K562 (cell line): ENCODE measurements around the gene ASIC3. TPM values are rescaled to one million over a fixed set of nuclear protein-coding genes. Genes with fewer than 3 reads are reported as not detected.

ENCODE experiments used
- ATAC-seq: fragments of 200-7000 bp; cut with Tn5 transposase; 3 replicates; pipeline ENCODE4 v1.9.1; 2020; ENCODE audit warnings: moderate library complexity
- BruUV-seq: library from RNA; stranded (reverse); fragments of 400-500 nt; replicated peaks from 2 replicates; lab custom pipeline; 2021; lab: Mats Ljungman, UMichigan
- CTCF ChIA-PET: fragments of 300-600 bp; formaldehyde crosslinking; extraction: SDS; loops from one replicate; lab custom pipeline; 2021; ENCODE audit warnings: low intra/inter-chr PET ratio; lab: Yijun Ruan, JAX
- POLR2A ChIA-PET: fragments of 300-600, 350-650 bp; sonication (Branson Sonifier 250); formaldehyde crosslinking; extraction: SDS; loops from one replicate; lab custom pipeline; 2021; ENCODE audit warnings: antibody characterized with exemption, inconsistent platforms; lab: Yijun Ruan, JAX
- DNase-seq, 4 experiments: peaks; one replicate each; pipeline versions ENCODE4 v3.0.0 to v3.0.0-alpha.2; 2011 to 2018; ENCODE audit warnings: low spot score in 3 of 4, mixed read lengths in 3 of 4; ENCODE audit errors: extremely low read depth in 1 of 4
- FAIRE-seq: peaks from 2 replicates; lab custom pipeline; 2011; peaks lifted over from hg19 to GRCh38; lab: Jason Lieb, UNC
- H2AFZ ChIP-seq: 2 replicates; pipeline ENCODE4 v1.6.0; 2011; ENCODE audit warnings: low read depth, low read length, control low read depth, inconsistent platforms
- H3K27ac ChIP-seq: fragments of 200-600 bp; 3 replicates; pipeline ENCODE4 v1.8.0; 2011; ENCODE audit warnings: low read depth, mild to moderate bottlenecking, control low read depth, inconsistent platforms, low read length, moderate library complexity, mixed read lengths; ENCODE audit errors: extremely low read depth
- H3K27me3 ChIP-seq, 2 experiments: fragments of 300-600 bp in 1 of 2; 2 replicates in 1 of 2; 3 replicates in 1 of 2; pipeline versions ENCODE4 v1.6.0 to v1.8.0; 2011; ENCODE audit warnings: inconsistent platforms in 2 of 2, low read length in 2 of 2, mild to moderate bottlenecking in 1 of 2, mixed read lengths in 1 of 2, moderate library complexity in 1 of 2; ENCODE audit not compliant: control insufficient read depth in 2 of 2, insufficient read depth in 2 of 2
- H3K36me3 ChIP-seq: fragments of 300-600 bp; 3 replicates; pipeline ENCODE4 v1.8.0; 2011; ENCODE audit warnings: mild to moderate bottlenecking, low read length, inconsistent platforms; ENCODE audit not compliant: control insufficient read depth, insufficient read depth
- H3K4me1 ChIP-seq, 2 experiments: fragments of 200-600 bp in 1 of 2; replicated peaks in 1 of 2; 2 replicates in 1 of 2; 3 replicates in 1 of 2; pipeline versions ENCODE4 v1.5.1 to v1.8.0; 2011; ENCODE audit warnings: inconsistent platforms in 2 of 2, low read length in 2 of 2, mild to moderate bottlenecking in 1 of 2, mixed read lengths in 1 of 2, moderate library complexity in 1 of 2; ENCODE audit not compliant: control insufficient read depth in 2 of 2, insufficient read depth in 2 of 2
- H3K4me2 ChIP-seq: 2 replicates; pipeline ENCODE4 v1.6.1; 2011; ENCODE audit warnings: low read length, control low read depth, inconsistent platforms, mixed read lengths; ENCODE audit not compliant: insufficient read depth
- H3K4me3 ChIP-seq: fragments of 200-600 bp; sonication (generic), shearing (Covaris generic); 2 replicates; pipeline ENCODE4 v1.5.1; 2016; ENCODE audit warnings: control low read depth, inconsistent platforms
- H3K79me2 ChIP-seq: fragments of 200-600 bp; 3 replicates; pipeline ENCODE4 v1.8.0; 2011; ENCODE audit warnings: low read length, inconsistent platforms; ENCODE audit not compliant: control insufficient read depth, insufficient read depth
- H3K9ac ChIP-seq, 2 experiments: 2 replicates each; pipeline versions ENCODE4 v1.6.0 to v1.6.1; 2011; ENCODE audit warnings: low read depth in 2 of 2, low read length in 2 of 2, control low read depth in 1 of 2, inconsistent platforms in 1 of 2, mild to moderate bottlenecking in 1 of 2, mixed read lengths in 1 of 2; ENCODE audit not compliant: insufficient read depth in 1 of 2
- H3K9me1 ChIP-seq: one replicate; pipeline ENCODE4 v1.6.0; 2011; ENCODE audit warnings: inconsistent platforms, mild to moderate bottlenecking, low read length, moderate library complexity; ENCODE audit not compliant: control insufficient read depth, insufficient read depth
- H3K9me3 ChIP-seq: replicated peaks from 2 replicates; pipeline ENCODE4 v1.5.1; 2011; ENCODE audit warnings: low read depth, low read length, inconsistent platforms; ENCODE audit not compliant: control insufficient read depth, insufficient read depth
- H4K20me1 ChIP-seq: replicated peaks from 2 replicates; pipeline ENCODE4 v1.6.1; 2011; ENCODE audit warnings: low read length, inconsistent platforms, mixed read lengths; ENCODE audit not compliant: control insufficient read depth, insufficient read depth
- CCAR2 ChIP-seq: fragments of 200-400 bp; formaldehyde crosslinking; IDR thresholded peaks from 2 replicates; pipeline ENCODE4 v1.6.1; 2017; ENCODE audit warnings: mild to moderate bottlenecking, low read depth, low read length
- CEBPB ChIP-seq: fragments of 450-650 bp; IDR thresholded peaks from 2 replicates; pipeline ENCODE4 v1.6.1; 2016; ENCODE audit warnings: missing genetic modification characterization, missing compliant biosample characterization
- ETV5 ChIP-seq: sonication (generic); formaldehyde crosslinking; IDR thresholded peaks from 2 replicates; pipeline ENCODE4 v1.4.0; 2020; ENCODE audit warnings: low read depth, mild to moderate bottlenecking, missing genetic modification reagents
- EZH2 ChIP-seq: IDR thresholded peaks from 2 replicates; pipeline ENCODE4 v1.6.1; 2012; ENCODE audit warnings: low read depth, mild to moderate bottlenecking, inconsistent platforms, low read length, borderline replicate concordance
- LARP7 ChIP-seq: fragments of 450-650 bp; IDR thresholded peaks from 2 replicates; pipeline ENCODE4 v1.6.1; 2016
- PTRF ChIP-seq: fragments of 450-650 bp; IDR thresholded peaks from 2 replicates; pipeline ENCODE4 v1.6.1; 2016; ENCODE audit warnings: mild to moderate bottlenecking, missing genetic modification characterization, missing compliant biosample characterization
- RAD21 ChIP-seq, 2 experiments: fragments of 250-450 bp in 1 of 2; fragments of 450-650 bp in 1 of 2; sonication (Bioruptor Pico) in 1 of 2; formaldehyde crosslinking in 1 of 2; IDR thresholded peaks in 1 of 2; conservative IDR thresholded peaks in 1 of 2; 2 replicates each; pipeline versions ENCODE4 v1.4.0 to v1.8.0; 2020 to 2022; ENCODE audit warnings: mild to moderate bottlenecking in 2 of 2, moderate library complexity in 1 of 2
- RBBP5 ChIP-seq: fragments of 200-600 bp; sonication (generic); IDR thresholded peaks from 2 replicates; pipeline ENCODE4 v1.6.1; 2012; ENCODE audit warnings: borderline replicate concordance, mild to moderate bottlenecking, low read length, control low read depth, inconsistent platforms; ENCODE audit not compliant: insufficient read depth, poor library complexity, severe bottlenecking
- SIN3B ChIP-seq: fragments of 450-650 bp; IDR thresholded peaks from 2 replicates; pipeline ENCODE4 v1.6.1; 2017; ENCODE audit warnings: low read depth, mild to moderate bottlenecking, moderate library complexity
- SP1 ChIP-seq: sonication (generic); formaldehyde crosslinking; IDR thresholded peaks from 2 replicates; pipeline ENCODE4 v1.8.1; 2022; ENCODE audit warnings: mild to moderate bottlenecking, missing genetic modification reagents
- TCF7 ChIP-seq: sonication (generic); IDR thresholded peaks from 2 replicates; pipeline ENCODE4 v1.6.1; 2016; ENCODE audit warnings: antibody characterized with exemption, borderline replicate concordance
- ZNF253 ChIP-seq: fragments of 250-450 bp; sonication (Bioruptor Pico); conservative IDR thresholded peaks from 2 replicates; pipeline ENCODE4 v1.6.1; 2021; ENCODE audit warnings: mild to moderate bottlenecking
- ZNF696 ChIP-seq: fragments of 250-450 bp; sonication (Bioruptor Pico); conservative IDR thresholded peaks from 2 replicates; pipeline ENCODE4 v1.4.0; 2020; ENCODE audit warnings: mild to moderate bottlenecking, moderate library complexity
- ZNF778 ChIP-seq: fragments of 450-650 bp; formaldehyde crosslinking; IDR thresholded peaks from 2 replicates; pipeline ENCODE4 v1.4.0; 2020; ENCODE audit warnings: mild to moderate bottlenecking, moderate library complexity
- WGBS: fragments of 100-300 bp; shearing (Covaris generic); methylation state at CpG from one replicate; pipeline ENCODE4 v1.1.6; 2016; ENCODE audit warnings: low coverage, mixed read lengths; ENCODE audit not compliant: insufficient coverage; ENCODE audit errors: missing lambda C conversion rate; 5-methylcytosine and 5-hydroxymethylcytosine counted together
- in situ Hi-C: fragments of 300-500 bp; cut with MboI; formaldehyde crosslinking; loops from 4 replicates; pipeline ENCODE4 v1.15.0; 2018; ENCODE audit warnings: inconsistent platforms, mixed read lengths
- intact Hi-C: fragments of 100-400 bp; cut with micrococcal nuclease; formaldehyde crosslinking; loops from 2 replicates; pipeline ENCODE4 v1.14.2; 2022
- polyA plus RNA-seq, 8 experiments: library from polyadenylated mRNA; depleted of rRNA in 4 of 8; stranded (reverse) in 5 of 8; unstranded in 3 of 8; fragments of >200 nt; fragmentation: Nextera tagmentation in 2 of 8; fragmentation: Illumina TruSeq in 1 of 8; extraction: Ambion mirVana in 2 of 8; extraction: Trizol in 1 of 8; gene quantifications; 2 replicates each; pipeline versions ENCODE4 v1.2.1 to v1.2.3, GENCODE V29; 2011 to 2014; ENCODE audit warnings: inconsistent platforms in 1 of 8, missing spikeins in 1 of 8
- total RNA-seq, 7 experiments: library from RNA; depleted of rRNA in 6 of 7; stranded (reverse); fragments of >200 nt in 6 of 7; fragmentation: Illumina TruSeq in 2 of 7; extraction: Trizol in 2 of 7; gene quantifications; 2 replicates each; pipeline versions ENCODE4 v1.2.1 to v1.2.3, GENCODE V29; 2011 to 2021; ENCODE audit warnings: low replicate concordance in 1 of 7
- TF ChIP-seq, protein P1 (sequence below): fragments of 250-450 bp; sonication (Bioruptor Pico); IDR thresholded peaks from 2 replicates; pipeline ENCODE4 v1.5.1; 2021; ENCODE audit warnings: mild to moderate bottlenecking
- TF ChIP-seq, protein P2 (sequence below), 2 experiments: fragments of 450-650 bp in 1 of 2; sonication (generic) in 1 of 2; formaldehyde crosslinking in 1 of 2; IDR thresholded peaks in 1 of 2; conservative IDR thresholded peaks in 1 of 2; 2 replicates each; pipeline versions ENCODE4 v1.6.1 to v1.8.1; 2016 to 2023; ENCODE audit warnings: mild to moderate bottlenecking in 2 of 2, moderate library complexity in 2 of 2, inconsistent platforms in 1 of 2, missing genetic modification reagents in 1 of 2
- TF ChIP-seq, protein P3 (sequence below): fragments of 450-650 bp; IDR thresholded peaks from 2 replicates; pipeline ENCODE4 v1.6.1; 2016; ENCODE audit warnings: antibody characterized with exemption

Gene ASIC3
- total and polyA plus RNA-seq, 9 of the 15 experiments (the other 6 are each of a cell fraction or from before 2014, with no cell fraction given): 0.11 to 5.0 (median 0.87) TPM

DNA sequence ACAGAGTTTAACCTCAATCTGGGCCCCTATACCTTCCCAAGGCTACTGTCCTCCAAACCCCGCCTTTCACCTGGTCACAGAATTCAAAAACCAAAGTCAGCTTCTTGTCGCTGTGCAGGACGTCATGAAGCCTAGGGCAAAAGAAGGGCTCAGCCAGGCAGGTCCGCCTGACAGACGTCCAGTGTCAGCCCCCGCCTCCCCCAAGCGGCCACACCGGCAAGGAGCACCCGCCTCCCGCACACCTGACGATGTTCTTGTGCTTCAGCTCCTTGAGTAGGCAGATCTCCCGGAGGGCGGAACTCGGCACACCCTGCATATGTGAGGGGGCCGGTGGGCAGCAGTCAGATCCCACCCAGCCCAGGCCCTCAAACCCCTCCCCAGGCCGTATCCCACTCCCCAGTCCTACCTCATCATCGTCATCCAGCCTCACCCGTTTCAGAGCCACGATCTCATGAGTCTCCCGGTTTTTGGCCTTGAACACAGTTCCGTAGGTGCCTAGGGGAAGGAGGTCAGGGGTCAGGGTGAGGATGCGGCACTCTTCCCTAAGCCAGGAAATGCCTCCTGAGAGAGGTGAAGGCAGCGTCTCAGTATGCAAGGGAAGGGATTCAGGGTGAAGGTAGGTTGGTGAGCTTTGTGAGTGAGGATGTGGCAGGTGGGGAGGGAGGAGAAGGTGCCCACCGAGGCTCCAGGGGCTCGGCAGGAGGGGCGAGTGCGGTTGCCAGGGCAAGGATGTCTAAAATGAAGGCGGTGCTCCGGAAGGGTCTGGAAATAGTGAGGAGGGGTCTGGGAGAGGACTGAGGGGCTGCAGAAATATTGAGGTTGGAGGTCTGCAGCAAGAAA lies 8.6 kb downstream of the ASIC3 start:
- no TSS peak for BruUV-seq
- Histone ChIP-seq H4K20me1 (peaks cover 10% of the 10 kb centered on the region), H3K36me3 (peaks cover 2% of the 10 kb centered on the region; the same call in 2 of the 3 replicates), H3K79me2 (peaks cover 31% of the 10 kb centered on the region), H3K27ac (peak overlapping the region; percentile 27; the same call in 2 of the 3 replicates), H3K9me1 (no peaks in the 10 kb centered on the region), H3K9ac (peak overlapping the region; percentile 85 to 91), H2AFZ (peak overlapping the region; percentile 74), H3K4me3 (peak overlapping the region; percentile 84), H3K27me3 (no peaks in the 10 kb centered on the region), H3K4me2 (peak overlapping the region; percentile 90), H3K4me1 (peaks cover 49 to 71% of the 10 kb centered on the region in 2 experiments), H3K9me3 (no peaks in the 10 kb centered on the region)
- intact Hi-C loops: no loop called here
- in situ Hi-C loops: no loop called here
- 51% methylated on average over 29 of the region's 29 CpGs for WGBS
- POLR2A ChIA-PET: interaction anchor here (0.6 to 1.8 kb wide), 4 partner anchors 15 to 94 kb away, joined by 3 to 4 read pairs (median 4); no protein-coding TSS in a partner anchor
- ATAC-seq (peak; percentile 6; the same call in 1 of the 3 replicates), DNase-seq (peak; percentile 69 to 76 (median 74)), FAIRE-seq (no peak)
- CTCF ChIA-PET: interaction anchor here (0.6 to 2.9 kb wide), 2 partner anchors 28 to 91 kb away, joined by 3 to 14 read pairs; partner anchors contain the start of gene ABCB8
- TF ChIP-seq ZNF778: no peak
- TF ChIP-seq, protein P1, sequence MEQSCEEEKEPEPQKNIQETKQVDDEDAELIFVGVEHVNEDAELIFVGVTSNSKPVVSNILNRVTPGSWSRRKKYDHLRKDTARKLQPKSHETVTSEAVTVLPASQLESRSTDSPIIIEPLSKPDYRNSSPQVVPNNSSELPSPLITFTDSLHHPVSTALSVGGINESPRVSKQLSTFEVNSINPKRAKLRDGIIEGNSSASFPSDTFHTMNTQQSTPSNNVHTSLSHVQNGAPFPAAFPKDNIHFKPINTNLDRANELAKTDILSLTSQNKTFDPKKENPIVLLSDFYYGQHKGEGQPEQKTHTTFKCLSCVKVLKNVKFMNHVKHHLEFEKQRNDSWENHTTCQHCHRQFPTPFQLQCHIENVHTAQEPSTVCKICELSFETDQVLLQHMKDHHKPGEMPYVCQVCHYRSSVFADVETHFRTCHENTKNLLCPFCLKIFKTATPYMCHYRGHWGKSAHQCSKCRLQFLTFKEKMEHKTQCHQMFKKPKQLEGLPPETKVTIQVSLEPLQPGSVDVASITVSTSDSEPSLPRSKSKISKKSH: no peak
- TF ChIP-seq SIN3B: no peak
- TF ChIP-seq ZNF696 (CRISPR knock-in tag): no peak
- TF ChIP-seq, protein P2, sequence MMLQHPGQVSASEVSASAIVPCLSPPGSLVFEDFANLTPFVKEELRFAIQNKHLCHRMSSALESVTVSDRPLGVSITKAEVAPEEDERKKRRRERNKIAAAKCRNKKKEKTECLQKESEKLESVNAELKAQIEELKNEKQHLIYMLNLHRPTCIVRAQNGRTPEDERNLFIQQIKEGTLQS (IDR thresholded peaks at IDR 0.05): no peak
- TF ChIP-seq, protein P2 (CRISPR knock-in tag; conservative IDR thresholded peaks at IDR 0.05): no peak
- 0 out of 2 replicates have a peak, but pooled peaks have one; percentile 33 for TF ChIP-seq CCAR2
- peak; percentile 8 for TF ChIP-seq RBBP5
- TF ChIP-seq, protein P3, sequence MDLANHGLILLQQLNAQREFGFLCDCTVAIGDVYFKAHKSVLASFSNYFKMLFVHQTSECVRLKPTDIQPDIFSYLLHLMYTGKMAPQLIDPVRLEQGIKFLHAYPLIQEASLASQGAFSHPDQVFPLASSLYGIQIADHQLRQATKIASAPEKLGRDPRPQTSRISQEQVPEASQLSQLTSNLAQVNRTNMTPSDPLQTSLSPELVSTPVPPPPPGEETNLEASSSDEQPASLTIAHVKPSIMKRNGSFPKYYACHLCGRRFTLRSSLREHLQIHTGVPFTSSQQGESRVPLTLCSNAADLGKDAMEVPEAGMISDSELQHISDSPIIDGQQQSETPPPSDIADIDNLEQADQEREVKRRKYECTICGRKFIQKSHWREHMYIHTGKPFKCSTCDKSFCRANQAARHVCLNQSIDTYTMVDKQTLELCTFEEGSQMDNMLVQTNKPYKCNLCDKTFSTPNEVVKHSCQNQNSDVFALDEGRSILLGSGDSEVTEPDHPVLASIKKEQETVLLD: peak; percentile 13; the same call in 1 of the 2 replicates
- peak in 1 of 2 experiments; percentile 49; a peak in 2 of 4 replicates for TF ChIP-seq RAD21 (CRISPR knock-in tag; conservative IDR thresholded peaks at IDR 0.05 in 1 of 2, IDR thresholded peaks at IDR 0.05 in 1 of 2)
- no peak for TF ChIP-seq PTRF
- no peak for TF ChIP-seq TCF7
- TF ChIP-seq LARP7: peak; percentile 60; the same call in 1 of the 2 replicates
- TF ChIP-seq ZNF253 (CRISPR knock-in tag): no peak
- peak; percentile 71 for TF ChIP-seq SP1
- TF ChIP-seq EZH2: no peak
- TF ChIP-seq CEBPB (tag): no peak
- TF ChIP-seq ETV5 (CRISPR knock-in tag): 0 out of 2 replicates have a peak, but pooled peaks have one; percentile 22
